ENCODE results near the gene SUMO1. TPM values are rescaled to one million over a fixed set of nuclear protein-coding genes. Genes with fewer than 3 reads are reported as not detected.

SUMO1 gene
- total and polyA plus RNA-seq, 9 of the 15 experiments (the other 6 are each of a cell fraction or from before 2014, with no cell fraction given): 63.7 to 292 (median 92.0) TPM

- H3K9me3 ChIP-seq (replicated peaks; ENCODE audit: control insufficient read depth, insufficient read depth, low read depth, low read length): no peaks in the 10 kb centered on the region
- TF ChIP-seq NR3C1 (CRISPR knock-in tag; IDR thresholded peaks at IDR 0.05) (no peak), TSHZ1 (CRISPR knock-in tag; IDR thresholded peaks at IDR 0.05) (no peak), ZHX1 (conservative IDR thresholded peaks at IDR 0.05; ENCODE audit: low read length) (no peak), AFF1 (IDR thresholded peaks at IDR 0.05; ENCODE audit: low read depth in 1 of 2, partially characterized antibody in 2 of 2) (no peak), PPARD (CRISPR knock-in tag; IDR thresholded peaks at IDR 0.05) (no peak), MBD2 (IDR thresholded peaks at IDR 0.05; ENCODE audit: borderline replicate concordance, low read depth) (no peak), FOXP4 (CRISPR knock-in tag; IDR thresholded peaks at IDR 0.05; ENCODE audit: borderline replicate concordance) (no peak), ZNF121 (CRISPR knock-in tag; conservative IDR thresholded peaks at IDR 0.05) (0 out of 2 replicates have a peak, but pooled peaks have one; percentile 30)
- H3K9ac ChIP-seq (ENCODE audit: insufficient read depth in 1 of 2, low read depth in 2 of 2, low read length in 2 of 2): peak overlapping the region in 1 of 2 experiments; percentile 78; a peak in 2 of 4 replicates
- H3K4me3 ChIP-seq: peak overlapping the region; percentile 17; the same call in 1 of the 2 replicates
- no TSS peak for BruUV-seq (replicated peaks)
- no peaks in the 10 kb centered on the region for H3K9me1 ChIP-seq (ENCODE audit: control insufficient read depth, insufficient read depth, low read length)
- FAIRE-seq (no peak), DNase-seq (ENCODE audit: extremely low read depth in 1 of 4, low spot score in 3 of 4) (peak in 1 of 4 experiments; percentile 3), ATAC-seq (0 out of 3 replicates have a peak, but pooled peaks have one; percentile 1)
- CTCF ChIA-PET (ENCODE audit: low intra/inter-chr PET ratio): no interaction called here
- H3K36me3 ChIP-seq (ENCODE audit: control insufficient read depth, insufficient read depth, low read length): peaks cover 53% of the 10 kb centered on the region; the same call in 2 of the 3 replicates
- no peak overlapping the region for H2AFZ ChIP-seq (ENCODE audit: low read depth, low read length)
- peak overlapping the region; percentile 30 for H3K4me2 ChIP-seq (ENCODE audit: insufficient read depth, low read length)
- in situ Hi-C loops (cut with MboI): no loop called here
- H3K27ac ChIP-seq (ENCODE audit: extremely low read depth, low read depth, low read length): no peak overlapping the region; the same call in 2 of the 3 replicates
- H4K20me1 ChIP-seq (replicated peaks; ENCODE audit: control insufficient read depth, insufficient read depth, low read length): peaks cover 47% of the 10 kb centered on the region
- H3K79me2 ChIP-seq (ENCODE audit: control insufficient read depth, insufficient read depth, low read length): peaks cover 100% of the 10 kb centered on the region
- H3K27me3 ChIP-seq (ENCODE audit: control insufficient read depth in 2 of 2, insufficient read depth in 2 of 2, low read length in 2 of 2): no peaks in the 10 kb centered on the region
- POLR2A ChIA-PET: interaction anchor here (0.6 to 4.4 kb wide), 5 partner anchors 8 to 229 kb away, joined by 3 to 24 read pairs (median 3); no protein-coding TSS in a partner anchor
- peaks cover 10 to 18% of the 10 kb centered on the region in 2 experiments for H3K4me1 ChIP-seq (replicated peaks in 1 of 2; ENCODE audit: control insufficient read depth in 2 of 2, insufficient read depth in 2 of 2, low read length in 2 of 2)
- intact Hi-C loops (cut with micrococcal nuclease): no loop called here
- WGBS (ENCODE audit: insufficient coverage, low coverage, missing lambda C conversion rate): 28% methylated on average over 3 of the region's 3 CpGs
These were observed 32.1 kb upstream of the SUMO1 start for GRCh38 chr2:202270487-202270886.

Measured in K562 (cell line).